H9 (cell line): ENCODE results near the gene EEF1A2. TPM values are rescaled to one million over a fixed set of nuclear protein-coding genes. Genes with fewer than 3 reads are reported as not detected.
A peak's percentile ranks its signal among the peaks of the same experiment; 100 is the strongest.

Source experiments
- DNase-seq: peaks from one replicate; pipeline ENCODE4 v3.0.0-alpha.2; 2017
- H2AFZ ChIP-seq: one replicate; pipeline ENCODE4 v1.6.1; 2013; ENCODE audit warnings: mild to moderate bottlenecking, low read length, control low read depth, moderate library complexity
- H2AK5ac ChIP-seq: 2 replicates; pipeline ENCODE4 v1.6.1; 2013; ENCODE audit warnings: low read length, control low read depth, mixed read lengths; ENCODE audit not compliant: insufficient read length
- H2BK120ac ChIP-seq: one replicate; pipeline ENCODE4 v1.6.1; 2013; ENCODE audit warnings: low read depth, mild to moderate bottlenecking, low read length, control low read depth, inconsistent platforms; ENCODE audit not compliant: poor library complexity, severe bottlenecking
- H2BK12ac ChIP-seq: 2 replicates; pipeline ENCODE4 v1.6.1; 2013; ENCODE audit warnings: low read length, control low read depth, mixed read lengths, low read depth; ENCODE audit not compliant: insufficient read length
- H2BK15ac ChIP-seq: 2 replicates; pipeline ENCODE4 v1.6.1; 2013; ENCODE audit warnings: low read depth, low read length, control low read depth
- H2BK20ac ChIP-seq: one replicate; pipeline ENCODE4 v1.6.1; 2013; ENCODE audit warnings: low read depth, mild to moderate bottlenecking, low read length, control low read depth, inconsistent platforms; ENCODE audit not compliant: poor library complexity, severe bottlenecking
- H2BK5ac ChIP-seq: 2 replicates; pipeline ENCODE4 v1.6.1; 2013; ENCODE audit warnings: low read length, control low read depth, mixed read lengths; ENCODE audit not compliant: insufficient read length
- H3K14ac ChIP-seq: 2 replicates; pipeline ENCODE4 v1.6.1; 2013; ENCODE audit warnings: low read length, control low read depth; ENCODE audit not compliant: insufficient read depth
- H3K18ac ChIP-seq: 2 replicates; pipeline ENCODE4 v1.6.1; 2013; ENCODE audit warnings: low read depth, mild to moderate bottlenecking, mixed read lengths, low read length, control low read depth; ENCODE audit not compliant: insufficient read length
- H3K23ac ChIP-seq: 2 replicates; pipeline ENCODE4 v1.6.1; 2013; ENCODE audit warnings: low read length, control low read depth, mixed read lengths, low read depth; ENCODE audit not compliant: insufficient read length
- H3K23me2 ChIP-seq: 2 replicates; pipeline ENCODE4 v1.6.1; 2013; ENCODE audit warnings: low read depth, mild to moderate bottlenecking, mixed read lengths, low read length, control low read depth; ENCODE audit not compliant: insufficient read length, poor library complexity, severe bottlenecking
- H3K27ac ChIP-seq: 2 replicates; pipeline ENCODE4 v1.5.1; 2013; ENCODE audit warnings: low read length, control low read depth, mixed read lengths, low read depth; ENCODE audit not compliant: insufficient read length
- H3K27me3 ChIP-seq: 2 replicates; pipeline ENCODE4 v1.6.1; 2013; ENCODE audit warnings: low read length, control low read depth, inconsistent platforms; ENCODE audit not compliant: insufficient read depth
- H3K4ac ChIP-seq: 2 replicates; pipeline ENCODE4 v1.6.1; 2013; ENCODE audit warnings: low read depth, mild to moderate bottlenecking, control low read depth, inconsistent platforms, low read length, moderate library complexity
- H3K4me1 ChIP-seq: 2 replicates; pipeline ENCODE4 v1.6.1; 2013; ENCODE audit warnings: low read length, control low read depth, inconsistent platforms; ENCODE audit not compliant: insufficient read depth
- H3K4me2 ChIP-seq: 2 replicates; pipeline ENCODE4 v1.6.1; 2013; ENCODE audit warnings: low read length, control low read depth, mixed read lengths; ENCODE audit not compliant: insufficient read length, insufficient read depth
- H3K56ac ChIP-seq: 2 replicates; pipeline ENCODE4 v1.6.1; 2013; ENCODE audit warnings: low read depth, mild to moderate bottlenecking, mixed read lengths, low read length, control low read depth; ENCODE audit not compliant: insufficient read length
- H3K79me1 ChIP-seq: 2 replicates; pipeline ENCODE4 v1.6.1; 2013; ENCODE audit warnings: low read depth, mild to moderate bottlenecking, moderate library complexity, low read length, control low read depth, inconsistent platforms; ENCODE audit not compliant: insufficient read depth, poor library complexity, severe bottlenecking
- H3K79me2 ChIP-seq: 2 replicates; pipeline ENCODE4 v1.6.1; 2013; ENCODE audit warnings: low read length, control low read depth, inconsistent platforms; ENCODE audit not compliant: insufficient read depth
- H3K9ac ChIP-seq: 2 replicates; pipeline ENCODE4 v1.6.1; 2013; ENCODE audit warnings: low read length, control low read depth, mixed read lengths; ENCODE audit not compliant: insufficient read length; ENCODE audit errors: extremely low read depth
- H3K9me3 ChIP-seq: one replicate; pipeline ENCODE4 v1.6.1; 2013; ENCODE audit warnings: low read depth, low read length, inconsistent platforms; ENCODE audit not compliant: control insufficient read depth
- H3T11ph ChIP-seq: one replicate; pipeline ENCODE4 v1.6.1; 2013; ENCODE audit warnings: mild to moderate bottlenecking, low read length, control low read depth, inconsistent platforms
- H4K20me1 ChIP-seq: one replicate; pipeline ENCODE4 v1.6.1; 2013; ENCODE audit not compliant: control insufficient read depth, insufficient read length, insufficient read depth
- H4K5ac ChIP-seq: 2 replicates; pipeline ENCODE4 v1.6.1; 2013; ENCODE audit warnings: low read depth, mild to moderate bottlenecking, mixed read lengths, low read length, control low read depth; ENCODE audit not compliant: insufficient read length
- H4K8ac ChIP-seq: replicated peaks from 2 replicates; pipeline ENCODE4 v1.6.1; 2013; ENCODE audit warnings: low read length, control low read depth, mixed read lengths, low read depth; ENCODE audit not compliant: insufficient read length
- H4K91ac ChIP-seq: 2 replicates; pipeline ENCODE4 v1.6.1; 2013; ENCODE audit warnings: low read depth, mild to moderate bottlenecking, moderate library complexity, mixed read lengths, low read length, control low read depth; ENCODE audit not compliant: insufficient read length
- H3K27ac Mint-ChIP-seq, 3 experiments: 2 replicates in 2 of 3; 3 replicates in 1 of 3; pipeline ENCODE4 v1.8.0; 2020 to 2021; ENCODE audit warnings: mixed read lengths in 3 of 3, mild to moderate bottlenecking in 1 of 3, moderate library complexity in 1 of 3
- H3K27me3 Mint-ChIP-seq: 2 replicates; pipeline ENCODE4 v1.8.0; 2021; ENCODE audit warnings: low read depth, mild to moderate bottlenecking, moderate library complexity, mixed read lengths
- H3K36me3 Mint-ChIP-seq, 3 experiments: 2 replicates in 2 of 3; 3 replicates in 1 of 3; pipeline ENCODE4 v1.8.0; 2020 to 2021; ENCODE audit warnings: low read depth in 3 of 3, mixed read lengths in 3 of 3; ENCODE audit not compliant: insufficient read depth in 1 of 3
- H3K4me1 Mint-ChIP-seq, 2 experiments: 2 replicates each; pipeline ENCODE4 v1.8.0; 2020; ENCODE audit warnings: mixed read lengths in 2 of 2
- H3K4me3 Mint-ChIP-seq, 2 experiments: 2 replicates in 1 of 2; 3 replicates in 1 of 2; pipeline ENCODE4 v1.8.0; 2020 to 2021; ENCODE audit warnings: mild to moderate bottlenecking in 2 of 2, mixed read lengths in 2 of 2, moderate library complexity in 1 of 2
- H3K9me3 Mint-ChIP-seq, 2 experiments: 2 replicates in 1 of 2; 3 replicates in 1 of 2; pipeline ENCODE4 v1.8.0; 2020; ENCODE audit warnings: mild to moderate bottlenecking in 2 of 2, mixed read lengths in 2 of 2, moderate library complexity in 1 of 2
- CTCF ChIP-seq: fragments of 200-600 bp; sonication (generic); conservative IDR thresholded peaks from 3 replicates; pipeline ENCODE4 v1.8.0; 2021; ENCODE audit warnings: antibody characterized with exemption, mild to moderate bottlenecking
- WGBS: extraction: QIAGEN DNeasy Blood & Tissue Kit; methylation state at CpG from one replicate; pipeline ENCODE4 v1.1.7; 2013; ENCODE audit warnings: missing lambda C conversion rate, low lambda C conversion rate, mixed read lengths; ENCODE audit not compliant: insufficient read length; ENCODE audit errors: extremely low coverage; 5-methylcytosine and 5-hydroxymethylcytosine counted together
- total RNA-seq: library from RNA; stranded (reverse); gene quantifications from 2 replicates; pipeline ENCODE4 v1.2.1, GENCODE V29; 2021

EEF1A2 gene
- total RNA-seq, 1 experiment from 2014 or later, result 27.4 TPM

DNA sequence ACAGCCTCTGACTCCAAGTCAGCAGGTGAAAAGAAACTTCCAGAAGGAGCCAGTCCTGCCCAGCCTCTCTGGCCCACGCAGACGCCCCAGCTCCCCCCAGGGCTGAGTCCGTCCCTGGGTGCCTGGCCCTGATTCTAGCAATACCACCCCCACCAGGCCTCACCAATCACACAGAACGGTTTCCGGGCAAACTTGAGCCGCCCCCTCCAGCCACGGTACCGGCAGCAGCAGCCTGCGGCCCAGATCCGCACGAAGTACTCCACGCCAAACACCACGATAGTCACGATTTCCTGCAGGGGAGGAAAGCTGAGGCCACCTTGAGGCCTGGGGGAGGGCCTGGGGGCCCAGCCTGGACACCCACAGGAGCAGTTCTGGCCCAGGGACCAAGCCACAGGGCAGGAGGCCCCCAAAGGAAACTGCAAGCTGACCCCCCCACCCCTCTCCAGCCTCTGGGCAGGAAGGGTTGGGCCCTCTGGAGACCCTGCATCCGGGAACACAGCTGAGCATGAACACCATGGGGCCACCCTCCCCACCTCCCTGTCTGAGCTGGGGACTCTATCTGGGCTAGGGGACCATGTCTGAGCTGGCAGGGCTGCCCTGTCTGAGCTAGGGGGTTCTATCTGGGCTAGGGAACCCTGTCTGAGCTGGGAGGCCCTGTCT, 53.7 kb downstream of the EEF1A2 start:
- H4K5ac ChIP-seq, result no peak overlapping the region
- H3K4me1 ChIP-seq, result peaks cover 2% of the 10 kb centered on the region; the same call in 1 of the 2 replicates
- H2AFZ ChIP-seq, result no peak overlapping the region
- peaks cover 6% of the 10 kb centered on the region for H4K20me1 ChIP-seq
- no peak overlapping the region for H3K9ac ChIP-seq
- no peak overlapping the region for H3K4me3 Mint-ChIP-seq
- H2AK5ac ChIP-seq, result no peak overlapping the region
- no peak overlapping the region for H2BK20ac ChIP-seq
- no peak overlapping the region for H3K4ac ChIP-seq
- H3K56ac ChIP-seq, result no peak overlapping the region
- no peak overlapping the region for H4K91ac ChIP-seq
- H3K79me1 ChIP-seq, result no peaks in the 10 kb centered on the region
- H3K27ac Mint-ChIP-seq, result peak overlapping the region in 1 of 3 experiments; percentile 70; a peak in 3 of 7 replicates
- no peak for DNase-seq
- peaks cover 5 to 15% (median 9%) of the 10 kb centered on the region in 3 experiments for H3K36me3 Mint-ChIP-seq
- no peak overlapping the region; the same call in 1 of the 2 replicates for H3K14ac ChIP-seq
- H2BK15ac ChIP-seq, result no peak overlapping the region
- TF ChIP-seq CTCF, result no peak
- no peaks in the 10 kb centered on the region for H3K23me2 ChIP-seq
- no peaks in the 10 kb centered on the region for H3K27me3 ChIP-seq
- no peak overlapping the region for H2BK5ac ChIP-seq
- H3K23ac ChIP-seq, result no peak overlapping the region
- no peak overlapping the region for H2BK120ac ChIP-seq
- H3K4me1 Mint-ChIP-seq, result peaks cover 10 to 35% of the 10 kb centered on the region in 2 experiments
- H3K79me2 ChIP-seq, result no peaks in the 10 kb centered on the region; the same call in 1 of the 2 replicates
- no peak overlapping the region for H3K4me2 ChIP-seq
- WGBS, result no CpG with 5 or more reads among the region's 15 CpGs
- no peaks in the 10 kb centered on the region for H3K9me3 ChIP-seq
- no peak overlapping the region for H4K8ac ChIP-seq
- H3T11ph ChIP-seq, result no peak overlapping the region
- H3K27ac ChIP-seq, result no peak overlapping the region
- H3K18ac ChIP-seq, result no peak overlapping the region
- H2BK12ac ChIP-seq, result no peak overlapping the region
- no peaks in the 10 kb centered on the region for H3K27me3 Mint-ChIP-seq
- H3K9me3 Mint-ChIP-seq, result peaks cover 9 to 11% of the 10 kb centered on the region in 2 experiments; a peak in 3 of 5 replicates
